Omental fat pad (tissue), 4 donors: ENCODE measurements around the gene GINS2. TPM values are rescaled to one million over a fixed set of nuclear protein-coding genes. Genes with fewer than 3 reads are reported as not detected.

Experiments used
- ATAC-seq: fragments of 150-250 bp; one replicate; pipeline ENCODE4 v1.9.1; 2016; ENCODE audit warnings: mild to moderate bottlenecking, moderate library complexity; ENCODE audit not compliant: low FRiP score
- DNase-seq: peaks from one replicate; pipeline ENCODE4 v3.0.0-alpha.2; 2019; ENCODE audit warnings: low spot score
- total RNA-seq, 4 donors: library from RNA; depleted of rRNA; stranded (reverse); fragments of >200 nt; gene quantifications; one replicate each; pipeline ENCODE4 v1.1.0, GENCODE V29; 2016
- TF ChIP-seq, protein P1 (sequence below), 3 donors: fragments of 450-650 bp; IDR thresholded peaks; one replicate each; pipeline ENCODE4 v1.5.1; 2016 to 2017; ENCODE audit warnings: antibody characterized with exemption in 3 of 3, mild to moderate bottlenecking in 3 of 3, moderate library complexity in 2 of 3

GINS2 gene
- total RNA-seq, 4 donors from 2014 or later: 0.25 to 0.72 TPM; not detected in 2

DNA sequence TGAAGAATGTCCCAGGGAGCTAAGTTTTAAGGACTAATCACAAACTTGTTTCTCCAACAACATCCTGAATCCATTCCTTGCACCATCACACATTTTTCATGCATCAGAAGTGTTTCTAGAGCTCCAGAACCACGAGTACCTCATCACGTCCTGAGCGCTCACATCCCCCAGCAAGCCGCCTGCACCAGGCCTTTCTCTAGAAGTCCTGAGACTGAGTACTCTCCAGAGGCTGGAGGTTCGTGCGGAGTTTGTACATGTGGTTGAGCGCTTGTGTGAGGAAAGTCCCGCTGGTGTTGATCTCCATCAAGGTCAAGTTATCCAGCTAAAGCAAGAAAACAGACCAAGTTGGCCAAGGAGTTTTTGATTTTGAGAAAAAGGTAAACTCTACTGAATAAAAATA, 10.7 kb downstream of the GINS2 start:
- ATAC-seq (no peak), DNase-seq (no peak)
- TF ChIP-seq, protein P1, sequence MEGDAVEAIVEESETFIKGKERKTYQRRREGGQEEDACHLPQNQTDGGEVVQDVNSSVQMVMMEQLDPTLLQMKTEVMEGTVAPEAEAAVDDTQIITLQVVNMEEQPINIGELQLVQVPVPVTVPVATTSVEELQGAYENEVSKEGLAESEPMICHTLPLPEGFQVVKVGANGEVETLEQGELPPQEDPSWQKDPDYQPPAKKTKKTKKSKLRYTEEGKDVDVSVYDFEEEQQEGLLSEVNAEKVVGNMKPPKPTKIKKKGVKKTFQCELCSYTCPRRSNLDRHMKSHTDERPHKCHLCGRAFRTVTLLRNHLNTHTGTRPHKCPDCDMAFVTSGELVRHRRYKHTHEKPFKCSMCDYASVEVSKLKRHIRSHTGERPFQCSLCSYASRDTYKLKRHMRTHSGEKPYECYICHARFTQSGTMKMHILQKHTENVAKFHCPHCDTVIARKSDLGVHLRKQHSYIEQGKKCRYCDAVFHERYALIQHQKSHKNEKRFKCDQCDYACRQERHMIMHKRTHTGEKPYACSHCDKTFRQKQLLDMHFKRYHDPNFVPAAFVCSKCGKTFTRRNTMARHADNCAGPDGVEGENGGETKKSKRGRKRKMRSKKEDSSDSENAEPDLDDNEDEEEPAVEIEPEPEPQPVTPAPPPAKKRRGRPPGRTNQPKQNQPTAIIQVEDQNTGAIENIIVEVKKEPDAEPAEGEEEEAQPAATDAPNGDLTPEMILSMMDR (IDR thresholded peaks at IDR 0.05): no peak

DNA sequence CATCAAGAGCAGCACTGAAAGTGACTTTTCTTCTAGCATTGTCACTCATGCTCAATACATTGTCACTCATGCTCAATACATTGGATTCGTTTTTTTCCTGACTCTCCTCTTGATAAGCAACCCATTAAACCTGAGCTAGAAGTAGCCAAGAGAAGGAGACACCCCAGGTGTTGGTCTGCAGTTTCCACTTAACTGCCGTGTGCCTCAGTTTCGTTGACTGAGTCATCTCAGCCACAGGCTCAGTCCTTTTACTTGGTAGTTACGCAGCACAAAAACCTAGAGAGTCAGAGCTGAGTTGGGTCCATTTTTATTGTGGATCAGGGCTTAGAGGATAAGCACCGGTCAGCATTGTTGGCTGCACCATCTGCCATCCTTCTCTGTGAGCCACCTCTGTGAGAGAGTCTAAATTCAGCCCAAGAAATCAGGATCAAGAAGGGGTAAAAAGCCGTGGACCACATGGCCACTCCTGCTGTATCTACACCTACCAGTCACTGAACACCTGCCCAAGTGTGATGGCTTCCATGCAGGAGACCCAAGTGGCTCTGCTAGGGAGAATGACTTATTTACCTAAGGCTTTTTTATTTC, 11.3 kb downstream of the GINS2 start:
- TF ChIP-seq, protein P1 (IDR thresholded peaks at IDR 0.05): no peak
- DNase-seq (no peak), ATAC-seq (no peak)

DNA sequence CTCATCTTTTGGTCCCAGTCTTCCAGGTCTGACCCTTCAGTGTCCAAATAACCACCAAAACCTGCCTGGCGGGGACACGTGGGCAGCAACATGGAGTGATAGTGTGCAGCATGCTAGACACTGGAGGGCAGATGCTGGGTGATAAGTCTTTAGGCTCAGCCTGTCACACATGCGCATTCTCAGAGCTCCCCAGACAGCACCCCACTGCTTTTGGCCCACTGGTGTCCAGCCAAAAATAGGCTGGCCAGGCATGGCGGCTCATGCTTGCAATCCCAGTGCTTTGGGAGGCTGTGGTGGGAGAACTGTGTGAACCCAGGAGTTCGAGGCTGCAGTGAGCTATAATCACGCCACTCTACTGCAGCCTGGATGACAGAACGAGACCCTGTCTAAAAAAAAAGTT, 12.3 kb downstream of the GINS2 start:
- ATAC-seq (no peak), DNase-seq (no peak)
- TF ChIP-seq, protein P1 (IDR thresholded peaks at IDR 0.05): no peak

DNA sequence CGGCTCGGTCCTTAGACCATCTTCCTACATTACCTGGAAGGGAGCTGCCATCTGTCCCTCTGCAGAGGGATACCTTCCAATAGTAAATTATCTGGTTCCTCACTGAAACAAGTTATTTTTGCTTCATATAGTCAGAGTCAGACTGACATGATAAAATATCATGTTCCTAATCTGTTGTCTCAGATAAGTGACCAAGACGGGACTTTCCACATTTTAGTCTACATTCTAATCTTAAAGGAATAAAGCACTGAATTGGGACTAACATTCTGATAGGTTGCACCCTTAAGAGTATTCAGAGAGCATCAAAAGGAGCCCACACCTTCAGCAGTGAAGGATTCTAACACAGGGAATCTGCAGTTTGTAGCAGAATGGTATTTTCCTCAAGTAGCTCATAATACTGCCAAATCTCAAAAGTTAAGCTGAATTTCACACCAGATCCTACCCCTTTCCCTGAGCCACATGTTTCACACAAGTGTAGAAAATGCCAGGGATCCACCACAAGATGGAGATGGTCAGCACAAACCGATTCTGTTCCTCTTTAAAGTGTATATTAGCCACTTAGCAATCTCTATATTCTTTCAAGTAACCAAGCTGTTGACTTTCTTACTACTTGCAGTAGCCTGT, 13.4 kb downstream of the GINS2 start:
- ATAC-seq (no peak), DNase-seq (no peak)
- TF ChIP-seq, protein P1 (IDR thresholded peaks at IDR 0.05): no peak

DNA sequence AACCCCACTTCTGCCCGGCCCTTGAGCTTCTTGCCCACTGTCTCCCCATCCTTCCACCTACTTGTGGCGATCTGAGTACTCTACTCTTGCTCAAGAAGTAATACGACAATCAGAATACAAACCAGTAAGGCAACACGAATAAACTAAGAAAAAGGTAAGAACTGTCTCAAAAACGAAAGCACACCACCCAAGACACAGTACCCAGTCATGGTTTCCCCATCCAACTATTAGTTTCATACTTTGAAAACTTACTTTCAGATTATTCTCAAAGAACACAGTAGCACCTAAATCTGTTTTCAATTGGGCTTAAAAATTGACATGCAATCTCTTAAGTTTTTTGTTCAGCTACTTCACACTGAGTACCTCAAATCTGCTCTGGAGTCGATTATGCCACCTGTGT, 13.9 kb downstream of the GINS2 start:
- DNase-seq (no peak), ATAC-seq (no peak)
- TF ChIP-seq, protein P1 (IDR thresholded peaks at IDR 0.05): no peak

DNA sequence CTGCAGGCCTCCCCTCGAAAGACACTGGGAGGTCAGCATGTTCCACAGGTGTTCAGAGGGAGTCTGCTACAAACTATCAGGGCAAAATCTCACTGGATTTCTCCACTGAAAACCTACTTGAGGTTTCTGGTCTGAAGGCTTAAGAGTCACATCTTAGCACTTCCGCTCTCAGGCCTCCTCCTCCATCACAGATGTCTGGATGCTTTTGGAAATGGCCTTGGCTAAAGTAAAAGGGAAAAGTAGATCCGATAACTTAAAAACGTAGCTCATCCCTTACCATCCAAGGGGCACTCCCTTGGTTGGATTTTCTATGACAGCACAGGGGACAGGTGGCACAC, 14.4 kb downstream of the GINS2 start:
- ATAC-seq: no peak
- TF ChIP-seq, protein P1 (IDR thresholded peaks at IDR 0.05): no peak
- no peak for DNase-seq
